Osteocyte (in vitro differentiated cells): ENCODE measurements around the gene MIXL1. TPM values are rescaled to one million over a fixed set of nuclear protein-coding genes. Genes with fewer than 3 reads are reported as not detected.
"Not testable (repeated sequence)": the region's sequence is repeated elsewhere in the genome, so short reads cannot be mapped to it uniquely, and the experiment has no call there.

Experiments
- DNase-seq: peaks from one replicate; pipeline ENCODE4 v3.0.0; 2021; ENCODE audit warnings: mixed read lengths; ENCODE audit not compliant: unreplicated experiment; ENCODE audit errors: extremely low spot score
- H3K27ac Mint-ChIP-seq: one replicate; pipeline ENCODE4 v1.8.0; 2021; ENCODE audit warnings: mild to moderate bottlenecking, mixed read lengths; ENCODE audit not compliant: unreplicated experiment
- H3K27me3 Mint-ChIP-seq: one replicate; pipeline ENCODE4 v1.8.0; 2021; ENCODE audit warnings: mixed read lengths; ENCODE audit not compliant: unreplicated experiment
- H3K36me3 Mint-ChIP-seq: one replicate; pipeline ENCODE4 v1.8.0; 2021; ENCODE audit warnings: mixed read lengths; ENCODE audit not compliant: unreplicated experiment
- H3K4me1 Mint-ChIP-seq: one replicate; pipeline ENCODE4 v1.8.0; 2021; ENCODE audit warnings: mixed read lengths; ENCODE audit not compliant: unreplicated experiment
- H3K4me3 Mint-ChIP-seq: one replicate; pipeline ENCODE4 v1.8.0; 2021; ENCODE audit warnings: mild to moderate bottlenecking, moderate library complexity, mixed read lengths; ENCODE audit not compliant: unreplicated experiment
- H3K9me3 Mint-ChIP-seq: one replicate; pipeline ENCODE4 v1.8.0; 2021; ENCODE audit warnings: mixed read lengths; ENCODE audit not compliant: unreplicated experiment
- CTCF ChIP-seq: fragments of 200-600 bp; sonication (generic); IDR thresholded peaks from 2 replicates; pipeline ENCODE4 v1.5.0; 2021; ENCODE audit warnings: antibody characterized with exemption, mild to moderate bottlenecking, moderate library complexity
- total RNA-seq: library from RNA; stranded (reverse); gene quantifications from 2 replicates; pipeline ENCODE4 v1.2.1, GENCODE V29; 2021

Gene MIXL1
- total RNA-seq, 1 donor from 2014 or later: not detected

- DNase-seq: no peak
- H3K4me1 Mint-ChIP-seq: no peaks in the 10 kb centered on the region
- no peaks in the 10 kb centered on the region for H3K9me3 Mint-ChIP-seq
- no peaks in the 10 kb centered on the region for H3K36me3 Mint-ChIP-seq
- H3K27ac Mint-ChIP-seq: no peak overlapping the region
- H3K27me3 Mint-ChIP-seq: peaks cover 30% of the 10 kb centered on the region
- H3K4me3 Mint-ChIP-seq: no peak overlapping the region
- TF ChIP-seq CTCF: peak; percentile 28
Measured at GRCh38 chr1:226201029-226201593, 22.4 kb upstream of the MIXL1 start.

GRCh38 chr1:226202246-226202645, 21.2 kb upstream of the MIXL1 start:
- Mint-ChIP-seq H3K27me3 (peaks cover 34% of the 10 kb centered on the region), H3K36me3 (no peaks in the 10 kb centered on the region), H3K9me3 (no peaks in the 10 kb centered on the region), H3K4me3 (no peak overlapping the region), H3K4me1 (no peaks in the 10 kb centered on the region), H3K27ac (no peak overlapping the region)
- no peak for DNase-seq
- no peak for TF ChIP-seq CTCF

- H3K27me3 Mint-ChIP-seq: peaks cover 35% of the 10 kb centered on the region
- H3K9me3 Mint-ChIP-seq, DNase-seq, H3K27ac Mint-ChIP-seq, H3K4me1 Mint-ChIP-seq, H3K4me3 Mint-ChIP-seq, H3K36me3 Mint-ChIP-seq: not testable (repeated sequence)
Measured at GRCh38 chr1:226202666-226203065, 20.8 kb upstream of the MIXL1 start.

GRCh38 chr1:226203240-226203639, 20.2 kb upstream of the MIXL1 start:
- H3K27ac Mint-ChIP-seq: no peak overlapping the region
- no peaks in the 10 kb centered on the region for H3K36me3 Mint-ChIP-seq
- no peak for DNase-seq
- no peak for TF ChIP-seq CTCF
- H3K4me1 Mint-ChIP-seq: no peaks in the 10 kb centered on the region
- no peaks in the 10 kb centered on the region for H3K9me3 Mint-ChIP-seq
- H3K27me3 Mint-ChIP-seq: peaks cover 38% of the 10 kb centered on the region
- H3K4me3 Mint-ChIP-seq: no peak overlapping the region

GRCh38 chr1:226203655-226204054, 19.8 kb upstream of the MIXL1 start:
- TF ChIP-seq CTCF: no peak
- no peak overlapping the region for H3K27ac Mint-ChIP-seq

GRCh38 chr1:226204198-226204597, 19.3 kb upstream of the MIXL1 start:
- Mint-ChIP-seq H3K4me1 (no peaks in the 10 kb centered on the region), H3K4me3 (no peak overlapping the region), H3K9me3 (no peaks in the 10 kb centered on the region), H3K27me3 (peaks cover 38% of the 10 kb centered on the region), H3K36me3 (no peaks in the 10 kb centered on the region), H3K27ac (no peak overlapping the region)
- TF ChIP-seq CTCF: no peak
- DNase-seq: no peak

More at GRCh38 chr1:226203655-226204054, 19.8 kb upstream of the MIXL1 start:
- no peaks in the 10 kb centered on the region for H3K36me3 Mint-ChIP-seq
- H3K9me3 Mint-ChIP-seq: no peaks in the 10 kb centered on the region
- H3K27me3 Mint-ChIP-seq: peaks cover 38% of the 10 kb centered on the region
- H3K4me1 Mint-ChIP-seq: no peaks in the 10 kb centered on the region
- DNase-seq: no peak
- no peak overlapping the region for H3K4me3 Mint-ChIP-seq
